HG02623 (cell line): ENCODE results near the gene CENPW.

Experiments
- ATAC-seq: cut with Tn5 transposase; IDR thresholded peaks from one replicate; pipeline ENCODE4 v1.9.1; 2021; ENCODE audit warnings: moderate library complexity; ENCODE audit not compliant: unreplicated experiment

Gene CENPW

GRCh38 chr6:126372626-126373025 is 32.7 kb downstream of the CENPW start:
- ATAC-seq, result no peak

- no peak for ATAC-seq
These were observed 33.4 kb downstream of the CENPW start for GRCh38 chr6:126373344-126373743.

- ATAC-seq, result no peak
These were observed 34.5 kb downstream of the CENPW start for GRCh38 chr6:126374372-126374771.

GRCh38 chr6:126376682-126377081 is 36.8 kb downstream of the CENPW start:
- no peak for ATAC-seq

GRCh38 chr6:126377594-126378153 is 37.8 kb downstream of the CENPW start:
- no peak for ATAC-seq

- no peak for ATAC-seq
These were observed 40.2 kb downstream of the CENPW start for GRCh38 chr6:126380072-126380583.

- no peak for ATAC-seq
These were observed 41.6 kb downstream of the CENPW start for GRCh38 chr6:126381498-126381897.

GRCh38 chr6:126383203-126383602 is 43.3 kb downstream of the CENPW start:
- no peak for ATAC-seq

GRCh38 chr6:126385536-126385935 is 45.6 kb downstream of the CENPW start:
- no peak for ATAC-seq

- no peak for ATAC-seq
These were observed 48.2 kb downstream of the CENPW start for GRCh38 chr6:126388104-126388598.

GRCh38 chr6:126396131-126396530 is 56.2 kb downstream of the CENPW start:
- ATAC-seq, result no peak
